Liver (tissue), 9 donors: ENCODE measurements around the gene VWA3B. TPM values are rescaled to one million over a fixed set of nuclear protein-coding genes. Genes with fewer than 3 reads are reported as not detected.

Experiments used
- DNase-seq: peaks from one replicate; pipeline ENCODE4 v3.0.0-alpha.2; 2017; ENCODE audit warnings: low spot score
- H3K27ac ChIP-seq, 2 donors: one replicate each; pipeline ENCODE4 v1.7.0; 2013; ENCODE audit warnings: inconsistent platforms in 2 of 2, low read length in 2 of 2, control low read depth in 1 of 2, low read depth in 1 of 2, mild to moderate bottlenecking in 1 of 2
- H3K27me3 ChIP-seq, 4 donors: one replicate each; pipeline versions ENCODE4 v1.6.1 to v1.7.0; 2013; ENCODE audit warnings: low read length in 3 of 4, inconsistent platforms in 1 of 4, mild to moderate bottlenecking in 1 of 4, moderate library complexity in 1 of 4; ENCODE audit not compliant: control insufficient read depth in 4 of 4, insufficient read depth in 4 of 4
- H3K36me3 ChIP-seq, 4 donors: one replicate each; pipeline versions ENCODE4 v1.6.1 to v1.7.0; 2013; ENCODE audit warnings: low read length in 3 of 4, mild to moderate bottlenecking in 3 of 4, low read depth in 1 of 4, moderate library complexity in 1 of 4; ENCODE audit not compliant: control insufficient read depth in 4 of 4, insufficient read depth in 3 of 4
- H3K4me1 ChIP-seq, 4 donors: one replicate each; pipeline versions ENCODE4 v1.6.1 to v1.7.0; 2013; ENCODE audit warnings: low read length in 3 of 4, mild to moderate bottlenecking in 3 of 4, moderate library complexity in 1 of 4; ENCODE audit not compliant: control insufficient read depth in 4 of 4, insufficient read depth in 4 of 4
- H3K4me3 ChIP-seq, 3 donors: one replicate each; pipeline versions ENCODE4 v1.6.1 to v1.7.0; 2013; ENCODE audit warnings: low read length in 3 of 3, control low read depth in 1 of 3, low read depth in 1 of 3, mild to moderate bottlenecking in 1 of 3
- H3K9ac ChIP-seq, 2 donors: one replicate each; pipeline ENCODE4 v1.7.0; 2013; ENCODE audit warnings: low read length in 2 of 2, mild to moderate bottlenecking in 2 of 2, moderate library complexity in 2 of 2, control low read depth in 1 of 2, low read depth in 1 of 2
- H3K9me3 ChIP-seq, 4 donors: one replicate each; pipeline versions ENCODE4 v1.6.1 to v1.7.0; 2013; ENCODE audit warnings: low read length in 3 of 4; ENCODE audit not compliant: control insufficient read depth in 4 of 4
- EGR1 ChIP-seq, 2 donors: IDR thresholded peaks; 2 replicates each; pipeline ENCODE4 v1.6.1; 2016 to 2018; ENCODE audit warnings: antibody characterized with exemption in 2 of 2, low read depth in 2 of 2
- FOXA1 ChIP-seq: IDR thresholded peaks from 2 replicates; pipeline ENCODE4 v1.6.1; 2016; ENCODE audit warnings: antibody characterized with exemption
- FOXA2 ChIP-seq: IDR thresholded peaks from 2 replicates; pipeline ENCODE4 v1.6.1; 2016; ENCODE audit warnings: antibody characterized with exemption
- GABPA ChIP-seq, 2 donors: IDR thresholded peaks in 1 of 2; conservative IDR thresholded peaks in 1 of 2; 2 replicates each; pipeline ENCODE4 v1.6.1; 2016; ENCODE audit warnings: antibody characterized with exemption in 2 of 2, mild to moderate bottlenecking in 1 of 2, moderate library complexity in 1 of 2
- HNF4A ChIP-seq, 2 donors: conservative IDR thresholded peaks; 2 replicates each; pipeline ENCODE4 v1.6.1; 2016; ENCODE audit warnings: antibody characterized with exemption in 2 of 2, mild to moderate bottlenecking in 2 of 2
- HNF4G ChIP-seq: IDR thresholded peaks from 2 replicates; pipeline ENCODE4 v1.6.1; 2016; ENCODE audit warnings: antibody characterized with exemption
- JUND ChIP-seq, 2 donors: IDR thresholded peaks; 2 replicates each; pipeline ENCODE4 v1.6.1; 2016; ENCODE audit warnings: antibody characterized with exemption in 2 of 2
- NR2F2 ChIP-seq: IDR thresholded peaks from 2 replicates; pipeline ENCODE4 v1.6.1; 2016; ENCODE audit warnings: antibody characterized with exemption
- RAD21 ChIP-seq, 2 donors: IDR thresholded peaks; 2 replicates each; pipeline ENCODE4 v1.6.1; 2016; ENCODE audit warnings: antibody characterized with exemption in 2 of 2, mild to moderate bottlenecking in 2 of 2
- RXRA ChIP-seq, 2 donors: IDR thresholded peaks; 2 replicates each; pipeline ENCODE4 v1.6.1; 2017 to 2018; ENCODE audit warnings: antibody characterized with exemption in 2 of 2, mild to moderate bottlenecking in 1 of 2
- SP1 ChIP-seq: IDR thresholded peaks from 2 replicates; pipeline ENCODE4 v1.6.1; 2018; ENCODE audit warnings: antibody characterized with exemption, mild to moderate bottlenecking
- TAF1 ChIP-seq: conservative IDR thresholded peaks from 2 replicates; pipeline ENCODE4 v1.6.1; 2016; ENCODE audit warnings: antibody characterized with exemption, mild to moderate bottlenecking
- YY1 ChIP-seq: IDR thresholded peaks from 2 replicates; pipeline ENCODE4 v1.6.1; 2016; ENCODE audit warnings: antibody characterized with exemption, mild to moderate bottlenecking
- WGBS: extraction: QIAGEN DNeasy Blood & Tissue Kit; methylation state at CpG from one replicate; pipeline ENCODE4 v1.1.7; 2013; 5-methylcytosine and 5-hydroxymethylcytosine counted together
- polyA plus RNA-seq, 2 donors: library from polyadenylated mRNA; stranded (reverse) in 1 of 2; unstranded in 1 of 2; fragments of 200-250 nt in 1 of 2; fragments of >200 nt in 1 of 2; fragmentation: Nextera tagmentation in 1 of 2; extraction: Ambion mirVana in 1 of 2; gene quantifications; one replicate each; pipeline versions ENCODE4 v1.2.1 to v1.2.3, GENCODE V29; 2013 to 2015
- total RNA-seq, 2 donors: library from RNA; depleted of rRNA; stranded (reverse); fragments of >200 nt; gene quantifications; one replicate each; pipeline ENCODE4 v1.2.3, GENCODE V29; 2014
- TF ChIP-seq, protein P1 (sequence below): IDR thresholded peaks from 2 replicates; pipeline ENCODE4 v1.6.1; 2016; ENCODE audit warnings: antibody characterized with exemption
- TF ChIP-seq, protein P2 (sequence below): fragments of 150-350 bp; IDR thresholded peaks from 2 replicates; pipeline ENCODE4 v1.5.1; 2017; ENCODE audit warnings: improper control_type of control experiment, low read depth, low read length; ENCODE audit not compliant: missing input control
- TF ChIP-seq, protein P3 (sequence below): IDR thresholded peaks from 2 replicates; pipeline ENCODE4 v1.6.1; 2016; ENCODE audit warnings: antibody characterized with exemption
- TF ChIP-seq, protein P4 (sequence below): IDR thresholded peaks from 2 replicates; pipeline ENCODE4 v1.6.1; 2016; ENCODE audit warnings: antibody characterized with exemption
- donor health status: healthy.
- donor health status: healthy.
- donor health status: healthy.
- donor health status: healthy.
- donor health status: healthy.

Gene VWA3B
- total and polyA plus RNA-seq, 4 donors = 0.08 TPM; not detected in 3

DNA sequence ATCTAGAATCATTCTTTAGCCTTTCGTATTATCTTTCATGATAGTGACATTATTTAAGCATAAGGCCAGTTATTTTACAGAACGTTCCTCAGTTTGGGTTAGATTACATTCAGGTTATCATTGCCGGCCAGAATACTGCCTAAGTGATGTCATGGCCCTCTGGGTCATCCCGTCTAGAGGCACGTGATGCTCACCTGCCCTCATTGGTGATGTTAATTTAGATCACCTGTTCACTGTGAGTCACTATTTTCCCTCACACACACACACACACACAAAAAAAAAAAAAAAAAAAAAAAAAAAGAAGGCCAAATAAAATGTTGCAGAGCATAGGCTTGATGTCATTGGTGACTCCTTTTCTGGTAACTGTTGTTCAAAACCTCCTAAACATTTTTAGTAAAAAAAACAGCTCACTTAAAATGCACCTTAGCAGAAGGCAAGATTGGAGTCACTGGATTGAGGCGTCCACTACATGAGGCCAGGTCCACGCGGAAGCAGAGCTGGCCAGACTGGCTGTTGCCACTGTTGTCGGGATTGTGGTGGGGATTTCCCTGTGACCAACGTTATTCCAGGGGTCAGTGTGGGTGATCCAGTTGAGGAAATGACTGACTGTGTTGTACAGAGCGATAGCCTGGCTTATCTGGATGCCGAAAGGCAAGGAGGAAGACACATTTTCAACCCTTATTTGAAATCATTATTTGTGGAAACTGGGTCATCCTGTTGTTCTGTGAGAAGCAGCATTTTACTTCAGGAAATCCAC is 207.1 kb downstream of the VWA3B start:
- TF ChIP-seq YY1 = peak; percentile 44
- TF ChIP-seq RAD21 (IDR thresholded peaks at IDR 0.05) = peak in 1 of 2 donors; percentile 14
- no peak for TF ChIP-seq RXRA (IDR thresholded peaks at IDR 0.05)
- TF ChIP-seq SP1 = no peak
- peak; percentile 86 for TF ChIP-seq NR2F2
- TF ChIP-seq FOXA2 = no peak
- no peak for TF ChIP-seq HNF4A (conservative IDR thresholded peaks at IDR 0.05)
- peaks cover 12 to 28% (median 20%) of the 10 kb centered on the region in 4 donors for H3K4me1 ChIP-seq
- no peaks in the 10 kb centered on the region for H3K27me3 ChIP-seq
- 63% methylated on average over 12 of the region's 12 CpGs for WGBS
- H3K4me3 ChIP-seq = no peak overlapping the region
- no peak overlapping the region for H3K9ac ChIP-seq
- H3K27ac ChIP-seq = peak overlapping the region; percentile 89 to 97
- H3K36me3 ChIP-seq = no peaks in the 10 kb centered on the region
- no peaks in the 10 kb centered on the region for H3K9me3 ChIP-seq
- no peak for DNase-seq

DNA sequence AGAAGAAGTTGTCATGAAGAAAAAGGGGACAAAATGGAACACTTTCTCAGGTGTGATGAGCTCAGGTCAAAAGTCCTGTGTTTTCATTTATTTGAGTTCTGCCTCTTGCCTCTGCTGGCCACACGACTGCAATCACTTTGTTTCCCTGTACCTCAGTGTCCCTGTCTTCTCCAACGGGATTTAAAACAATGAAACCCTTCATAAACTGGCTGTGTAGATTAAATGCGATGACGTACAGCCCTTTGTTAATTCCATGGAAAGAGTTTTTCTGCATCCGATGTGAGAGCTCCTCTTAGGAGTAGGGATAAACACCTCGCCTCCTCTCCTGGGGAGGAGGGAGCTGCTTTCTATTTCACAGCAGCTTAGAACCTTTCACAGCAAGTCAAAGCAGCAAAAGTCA is 207.7 kb downstream of the VWA3B start:
- no peaks in the 10 kb centered on the region for H3K27me3 ChIP-seq
- peak overlapping the region; percentile 66 to 68 for H3K9ac ChIP-seq
- H3K9me3 ChIP-seq = no peaks in the 10 kb centered on the region
- 48% methylated on average over 6 of the region's 6 CpGs for WGBS
- H3K36me3 ChIP-seq = no peaks in the 10 kb centered on the region
- peak overlapping the region; percentile 24 to 33 (median 31) for H3K4me3 ChIP-seq
- no peak for DNase-seq
- no peak for TF ChIP-seq FOXA2
- TF ChIP-seq, protein P1, sequence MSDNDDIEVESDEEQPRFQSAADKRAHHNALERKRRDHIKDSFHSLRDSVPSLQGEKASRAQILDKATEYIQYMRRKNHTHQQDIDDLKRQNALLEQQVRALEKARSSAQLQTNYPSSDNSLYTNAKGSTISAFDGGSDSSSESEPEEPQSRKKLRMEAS = no peak
- no peak for TF ChIP-seq HNF4A (conservative IDR thresholded peaks at IDR 0.05)
- TF ChIP-seq, protein P2, sequence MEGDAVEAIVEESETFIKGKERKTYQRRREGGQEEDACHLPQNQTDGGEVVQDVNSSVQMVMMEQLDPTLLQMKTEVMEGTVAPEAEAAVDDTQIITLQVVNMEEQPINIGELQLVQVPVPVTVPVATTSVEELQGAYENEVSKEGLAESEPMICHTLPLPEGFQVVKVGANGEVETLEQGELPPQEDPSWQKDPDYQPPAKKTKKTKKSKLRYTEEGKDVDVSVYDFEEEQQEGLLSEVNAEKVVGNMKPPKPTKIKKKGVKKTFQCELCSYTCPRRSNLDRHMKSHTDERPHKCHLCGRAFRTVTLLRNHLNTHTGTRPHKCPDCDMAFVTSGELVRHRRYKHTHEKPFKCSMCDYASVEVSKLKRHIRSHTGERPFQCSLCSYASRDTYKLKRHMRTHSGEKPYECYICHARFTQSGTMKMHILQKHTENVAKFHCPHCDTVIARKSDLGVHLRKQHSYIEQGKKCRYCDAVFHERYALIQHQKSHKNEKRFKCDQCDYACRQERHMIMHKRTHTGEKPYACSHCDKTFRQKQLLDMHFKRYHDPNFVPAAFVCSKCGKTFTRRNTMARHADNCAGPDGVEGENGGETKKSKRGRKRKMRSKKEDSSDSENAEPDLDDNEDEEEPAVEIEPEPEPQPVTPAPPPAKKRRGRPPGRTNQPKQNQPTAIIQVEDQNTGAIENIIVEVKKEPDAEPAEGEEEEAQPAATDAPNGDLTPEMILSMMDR = no peak
- no peak for TF ChIP-seq NR2F2
- TF ChIP-seq, protein P3, sequence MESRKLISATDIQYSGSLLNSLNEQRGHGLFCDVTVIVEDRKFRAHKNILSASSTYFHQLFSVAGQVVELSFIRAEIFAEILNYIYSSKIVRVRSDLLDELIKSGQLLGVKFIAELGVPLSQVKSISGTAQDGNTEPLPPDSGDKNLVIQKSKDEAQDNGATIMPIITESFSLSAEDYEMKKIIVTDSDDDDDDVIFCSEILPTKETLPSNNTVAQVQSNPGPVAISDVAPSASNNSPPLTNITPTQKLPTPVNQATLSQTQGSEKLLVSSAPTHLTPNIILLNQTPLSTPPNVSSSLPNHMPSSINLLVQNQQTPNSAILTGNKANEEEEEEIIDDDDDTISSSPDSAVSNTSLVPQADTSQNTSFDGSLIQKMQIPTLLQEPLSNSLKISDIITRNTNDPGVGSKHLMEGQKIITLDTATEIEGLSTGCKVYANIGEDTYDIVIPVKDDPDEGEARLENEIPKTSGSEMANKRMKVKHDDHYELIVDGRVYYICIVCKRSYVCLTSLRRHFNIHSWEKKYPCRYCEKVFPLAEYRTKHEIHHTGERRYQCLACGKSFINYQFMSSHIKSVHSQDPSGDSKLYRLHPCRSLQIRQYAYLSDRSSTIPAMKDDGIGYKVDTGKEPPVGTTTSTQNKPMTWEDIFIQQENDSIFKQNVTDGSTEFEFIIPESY = no peak
- TF ChIP-seq, protein P4, sequence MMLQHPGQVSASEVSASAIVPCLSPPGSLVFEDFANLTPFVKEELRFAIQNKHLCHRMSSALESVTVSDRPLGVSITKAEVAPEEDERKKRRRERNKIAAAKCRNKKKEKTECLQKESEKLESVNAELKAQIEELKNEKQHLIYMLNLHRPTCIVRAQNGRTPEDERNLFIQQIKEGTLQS = no peak
- no peak for TF ChIP-seq EGR1 (IDR thresholded peaks at IDR 0.05; ENCODE audit: low read depth in 2 of 2)
- no peak for TF ChIP-seq GABPA (IDR thresholded peaks at IDR 0.05 in 1 of 2, conservative IDR thresholded peaks at IDR 0.05 in 1 of 2)
- TF ChIP-seq RXRA (IDR thresholded peaks at IDR 0.05) = no peak
- no peak for TF ChIP-seq SP1
- TF ChIP-seq RAD21 (IDR thresholded peaks at IDR 0.05) = no peak
- no peak for TF ChIP-seq TAF1
- no peak for TF ChIP-seq JUND (IDR thresholded peaks at IDR 0.05)
- no peak for TF ChIP-seq YY1
- TF ChIP-seq HNF4G = no peak
- TF ChIP-seq FOXA1 = no peak
- H3K4me1 ChIP-seq = peaks cover 12 to 28% (median 20%) of the 10 kb centered on the region in 4 donors
- peak overlapping the region; percentile 89 to 97 for H3K27ac ChIP-seq
